HepG2 (cell line): ENCODE data around the gene ALDH3B1. TPM values are rescaled to one million over a fixed set of nuclear protein-coding genes. Genes with fewer than 3 reads are reported as not detected.

Source experiments
- ATF7-NPFF ChIP-seq: sonication (generic); formaldehyde crosslinking; IDR thresholded peaks from 2 replicates; pipeline ENCODE4 v1.8.1; 2023; ENCODE audit warnings: mild to moderate bottlenecking, low read depth, missing genetic modification reagents, moderate library complexity
- BATF2 ChIP-seq: sonication (generic); formaldehyde crosslinking; IDR thresholded peaks from 2 replicates; pipeline ENCODE4 v1.8.0; 2022; ENCODE audit warnings: mild to moderate bottlenecking, missing genetic modification reagents, moderate library complexity
- CREM ChIP-seq, 2 experiments: sonication (generic) in 1 of 2; formaldehyde crosslinking in 1 of 2; IDR thresholded peaks; 2 replicates each; pipeline versions ENCODE4 v1.4.0 to v1.6.1; 2016 to 2020; ENCODE audit warnings: antibody characterized with exemption in 1 of 2, mild to moderate bottlenecking in 1 of 2, missing genetic modification reagents in 1 of 2
- EZH2 ChIP-seq: conservative IDR thresholded peaks from 2 replicates; pipeline ENCODE4 v1.6.1; 2012; ENCODE audit warnings: mild to moderate bottlenecking, low read depth, low read length, moderate library complexity
- FOXA1 ChIP-seq, 2 experiments: fragments of 450-650 bp in 1 of 2; sonication (generic) in 1 of 2; formaldehyde crosslinking in 1 of 2; IDR thresholded peaks; 2 replicates each; pipeline versions ENCODE4 v1.4.0 to v1.6.1; 2016 to 2020; ENCODE audit warnings: missing genetic modification reagents in 1 of 2
- FOXM1 ChIP-seq: sonication (generic); formaldehyde crosslinking; IDR thresholded peaks from 2 replicates; pipeline ENCODE4 v1.5.0; 2020; ENCODE audit warnings: missing genetic modification reagents
- GMEB1 ChIP-seq: sonication (generic); formaldehyde crosslinking; IDR thresholded peaks from 2 replicates; pipeline ENCODE4 v1.5.1; 2020; ENCODE audit warnings: missing genetic modification reagents, mild to moderate bottlenecking, borderline replicate concordance
- HDAC2 ChIP-seq: sonication (generic); formaldehyde crosslinking; IDR thresholded peaks from 2 replicates; pipeline ENCODE4 v1.4.0; 2020; ENCODE audit warnings: missing genetic modification reagents
- HMG20A ChIP-seq: IDR thresholded peaks from 2 replicates; pipeline ENCODE4 v1.6.1; 2016; ENCODE audit warnings: borderline replicate concordance
- HNF4A ChIP-seq: sonication (generic); formaldehyde crosslinking; IDR thresholded peaks from 2 replicates; pipeline ENCODE4 v1.4.0; 2020; ENCODE audit warnings: missing genetic modification reagents
- KDM1A ChIP-seq: IDR thresholded peaks from 2 replicates; pipeline ENCODE4 v1.6.1; 2016; ENCODE audit warnings: missing compliant biosample characterization
- MED1 ChIP-seq: sonication (generic); formaldehyde crosslinking; IDR thresholded peaks from 2 replicates; pipeline ENCODE4 v1.4.0; 2020; ENCODE audit warnings: missing genetic modification reagents
- NCOA2 ChIP-seq: sonication (generic); formaldehyde crosslinking; IDR thresholded peaks from 2 replicates; pipeline ENCODE4 v1.8.0; 2022; ENCODE audit warnings: inconsistent platforms
- POLR2A ChIP-seq, 2 experiments: IDR thresholded peaks; 2 replicates each; pipeline ENCODE4 v1.6.1; 2011; ENCODE audit warnings: low read depth in 2 of 2, low read length in 2 of 2, mild to moderate bottlenecking in 1 of 2, moderate library complexity in 1 of 2; ENCODE audit not compliant: insufficient read depth in 1 of 2
- POLR2G ChIP-seq: fragments of 200-400 bp; formaldehyde crosslinking; IDR thresholded peaks from 2 replicates; pipeline ENCODE4 v1.6.1; 2018; ENCODE audit warnings: mild to moderate bottlenecking, low read depth, low read length, moderate library complexity
- ZBTB33 ChIP-seq: sonication (generic); formaldehyde crosslinking; IDR thresholded peaks from 2 replicates; pipeline ENCODE4 v1.4.0; 2020; ENCODE audit warnings: missing genetic modification reagents
- ZNF224 ChIP-seq: sonication (generic); formaldehyde crosslinking; IDR thresholded peaks from 2 replicates; pipeline ENCODE4 v1.5.0; 2020; ENCODE audit warnings: mild to moderate bottlenecking, missing genetic modification reagents
- ZNF280B ChIP-seq: sonication (generic); formaldehyde crosslinking; IDR thresholded peaks from 2 replicates; pipeline ENCODE4 v1.5.0; 2020; ENCODE audit warnings: missing genetic modification reagents, mild to moderate bottlenecking, borderline replicate concordance
- ZNF335 ChIP-seq: sonication (generic); formaldehyde crosslinking; IDR thresholded peaks from 2 replicates; pipeline ENCODE4 v1.4.0; 2020; ENCODE audit warnings: missing genetic modification reagents
- ZNF574 ChIP-seq: sonication (generic); formaldehyde crosslinking; IDR thresholded peaks from 2 replicates; pipeline ENCODE4 v1.4.0; 2020; ENCODE audit warnings: missing genetic modification reagents
- ZNF878 ChIP-seq: sonication (generic); formaldehyde crosslinking; IDR thresholded peaks from 2 replicates; pipeline ENCODE4 v1.8.1; 2023; ENCODE audit warnings: mild to moderate bottlenecking, missing genetic modification reagents, moderate library complexity
- polyA plus RNA-seq, 8 experiments: library from polyadenylated mRNA; depleted of rRNA in 3 of 8; stranded (reverse) in 7 of 8; unstranded in 1 of 8; fragments of >200 nt; fragmentation: Illumina TruSeq in 4 of 8; extraction: Trizol in 4 of 8; gene quantifications; 2 replicates each; pipeline versions ENCODE4 v1.2.1 to v1.2.3, GENCODE V29; 2011 to 2016; ENCODE audit warnings: low read depth in 4 of 8, missing spikeins in 1 of 8, mixed read lengths in 1 of 8; ENCODE audit not compliant: insufficient read depth in 1 of 8
- total RNA-seq, 5 experiments: library from RNA; depleted of rRNA; stranded (reverse); fragments of >200 nt; fragmentation: Illumina TruSeq; extraction: Trizol; gene quantifications; 2 replicates each; pipeline ENCODE4 v1.2.3, GENCODE V29; 2016; ENCODE audit warnings: low read depth in 1 of 5

Gene ALDH3B1
- total and polyA plus RNA-seq, 2 of the 13 experiments (the other 11 are each of a cell fraction or from before 2014, with no cell fraction given): 4.0 to 6.7 TPM

- TF ChIP-seq BATF2 (CRISPR knock-in tag) (no peak), ZNF280B (no peak), CREM (IDR thresholded peaks at IDR 0.05) (peak; percentile 47; the same call in 1 of the 2 replicates), CREM (CRISPR knock-in tag; IDR thresholded peaks at IDR 0.05) (no peak), MED1 (CRISPR knock-in tag) (peak; percentile 67), NCOA2 (CRISPR knock-in tag) (peak; percentile 71), FOXM1 (no peak), FOXA1 (IDR thresholded peaks at IDR 0.05) (no peak), FOXA1 (CRISPR knock-in tag; IDR thresholded peaks at IDR 0.05) (no peak), ZNF335 (CRISPR knock-in tag) (0 out of 2 replicates have a peak, but pooled peaks have one; percentile 39), POLR2G (no peak), EZH2 (no peak), ATF7-NPFF (CRISPR knock-in tag) (peak; percentile 25; the same call in 1 of the 2 replicates), ZBTB33 (CRISPR knock-in tag) (0 out of 2 replicates have a peak, but pooled peaks have one; percentile 15), GMEB1 (CRISPR knock-in tag) (0 out of 2 replicates have a peak, but pooled peaks have one; percentile 45), KDM1A (CRISPR knock-in tag) (0 out of 2 replicates have a peak, but pooled peaks have one; percentile 27), ZNF224 (CRISPR knock-in tag) (no peak), HDAC2 (CRISPR knock-in tag) (peak; percentile 74; the same call in 1 of the 2 replicates), ZNF878 (CRISPR knock-in tag) (0 out of 2 replicates have a peak, but pooled peaks have one; percentile 71), POLR2A (IDR thresholded peaks at IDR 0.05; ENCODE audit: insufficient read depth in 1 of 2, low read depth in 2 of 2, low read length in 2 of 2) (0 out of 4 replicates have a peak, but pooled peaks of 1 of the 2 experiments have one; percentile 41), HMG20A (peak; percentile 85; the same call in 1 of the 2 replicates), HNF4A (CRISPR knock-in tag) (peak; percentile 73), ZNF574 (CRISPR knock-in tag) (peak; percentile 38)
Observed at GRCh38 chr11:68012843-68013610, 2.9 kb downstream of the ALDH3B1 start (continued).
